LHCN-M2 (cell line): ENCODE results near the gene TUBGCP4. TPM values are rescaled to one million over a fixed set of nuclear protein-coding genes. Genes with fewer than 3 reads are reported as not detected.
A peak's percentile ranks its signal among the peaks of the same experiment; 100 is the strongest.
"Not testable (repeated sequence)": the region's sequence is repeated elsewhere in the genome, so short reads cannot be mapped to it uniquely, and the experiment has no call there.

Experiments used
- DNase-seq: peaks from one replicate; pipeline ENCODE4 v3.0.0-alpha.2; 2012; ENCODE audit warnings: low read depth
- polyA plus RNA-seq: library from polyadenylated mRNA; unstranded; fragments of >200 nt; gene quantifications from one replicate; pipeline ENCODE4 v1.2.1, GENCODE V29; 2012; ENCODE audit warnings: missing spikeins
- total RNA-seq: library from RNA; depleted of rRNA; stranded (reverse); fragments of >200 nt; gene quantifications from 2 replicates; pipeline ENCODE4 v1.2.3, GENCODE V29; 2014; rRNA removed

TUBGCP4 gene
- total RNA-seq = 13.8 and 15.6 TPM in 2 replicates
- 7.4 TPM for polyA plus RNA-seq

GRCh38 chr15:43370975-43371974, at the start of gene TUBGCP4, which contains the start of gene ZSCAN29:
Gene TUBGCP4 (plus strand): TSS chr15:43371101. CDS start chr15:43371355, 254 bp downstream.
Gene ZSCAN29 (minus strand): TSS chr15:43371043. CDS start chr15:43369913, 1,130 bp downstream.
- peak; percentile 75 for DNase-seq

GRCh38 chr15:43325039-43325684, 45.7 kb upstream of the TUBGCP4 start:
- DNase-seq = no peak

GRCh38 chr15:43329217-43329959, 41.5 kb upstream of the TUBGCP4 start:
- DNase-seq = peak; percentile 23

GRCh38 chr15:43329960-43330779, 40.7 kb upstream of the TUBGCP4 start, which contains the start of gene LCMT2:
Gene LCMT2 (minus strand): TSS chr15:43330573. CDS start chr15:43330489, 84 bp downstream.
- peak; percentile 95 for DNase-seq

- no peak for DNase-seq
Measured at GRCh38 chr15:43330780-43331087, 40.2 kb upstream of the TUBGCP4 start.

- DNase-seq = peak; percentile 23
Measured at GRCh38 chr15:43346305-43346704, 24.6 kb upstream of the TUBGCP4 start.

- DNase-seq = peak; percentile 10
Measured at GRCh38 chr15:43347114-43347513, 23.8 kb upstream of the TUBGCP4 start.

- DNase-seq = no peak
Measured at GRCh38 chr15:43352693-43353382, 18.1 kb upstream of the TUBGCP4 start.

- no peak for DNase-seq
Measured at GRCh38 chr15:43360821-43361220, 10.1 kb upstream of the TUBGCP4 start.

- DNase-seq = no peak
Measured at GRCh38 chr15:43361313-43361903, 9.5 kb upstream of the TUBGCP4 start.

GRCh38 chr15:43370310-43370974, 459 bp upstream of the TUBGCP4 start:
- DNase-seq = no peak

- DNase-seq = peak; percentile 27
Measured at GRCh38 chr15:43376017-43376705, 5.3 kb downstream of the TUBGCP4 start.

GRCh38 chr15:43378601-43379000, 7.7 kb downstream of the TUBGCP4 start:
- no peak for DNase-seq

- peak; percentile 30 for DNase-seq
Measured at GRCh38 chr15:43382310-43382709, 11.4 kb downstream of the TUBGCP4 start.

- DNase-seq = no peak
Measured at GRCh38 chr15:43383070-43383469, 12.2 kb downstream of the TUBGCP4 start.

GRCh38 chr15:43390723-43391122, 19.8 kb downstream of the TUBGCP4 start:
- DNase-seq = peak; percentile 28

GRCh38 chr15:43393592-43393991, 22.7 kb downstream of the TUBGCP4 start:
- DNase-seq = not testable (repeated sequence)

GRCh38 chr15:43402255-43402654, 31.4 kb downstream of the TUBGCP4 start:
- DNase-seq = no peak

- DNase-seq = no peak
Measured at GRCh38 chr15:43403616-43404015, 32.7 kb downstream of the TUBGCP4 start.
